ENCODE measurements around the gene TBK1. TPM values are rescaled to one million over a fixed set of nuclear protein-coding genes. Genes with fewer than 3 reads are reported as not detected.

TBK1 gene
- total and polyA plus RNA-seq, 2 of the 13 experiments (the other 11 are each of a cell fraction or from before 2014, with no cell fraction given): 10.3 to 25.2 TPM

DNA sequence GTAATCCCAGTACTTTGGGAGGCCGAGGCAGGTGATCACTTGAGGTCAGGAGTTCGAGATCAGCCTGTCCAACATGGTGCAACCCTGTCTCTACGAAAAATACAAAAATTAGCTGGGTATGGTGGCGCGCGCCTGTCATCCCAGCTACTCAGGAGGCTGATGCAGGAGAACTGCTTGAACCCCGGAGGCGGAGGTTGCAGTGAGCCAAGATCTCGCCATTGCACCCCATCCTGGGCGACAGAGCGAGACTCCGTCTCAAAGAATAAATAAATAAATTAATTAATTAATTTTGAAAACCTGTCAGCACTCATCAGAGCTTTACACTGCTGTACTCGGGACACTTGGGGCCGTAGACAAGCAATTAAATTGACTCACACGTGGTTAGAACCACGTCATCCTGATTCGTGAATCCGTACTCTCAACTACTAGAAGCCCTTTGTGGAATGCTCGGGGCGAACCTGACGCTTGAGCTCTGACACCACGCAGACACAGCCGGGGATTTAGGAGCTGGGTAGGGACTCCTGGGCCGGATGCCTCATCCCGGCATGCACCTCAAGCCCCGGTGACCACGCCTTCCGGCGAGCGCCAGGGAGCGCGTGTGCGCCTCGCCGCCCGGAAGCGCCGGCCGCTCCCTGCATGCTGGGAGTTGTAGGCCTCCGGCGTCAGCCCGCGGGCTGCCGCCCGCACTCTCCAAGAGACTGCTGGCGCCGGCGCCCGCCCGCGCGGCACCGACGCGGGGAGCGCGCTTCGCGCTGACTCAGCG is 48.0 kb upstream of the TBK1 start, which contains the start of gene XPOT (continued):
- TF ChIP-seq NR2F1 (CRISPR knock-in tag; IDR thresholded peaks at IDR 0.05) (no peak), ZBTB8A (CRISPR knock-in tag; IDR thresholded peaks at IDR 0.05; ENCODE audit: borderline replicate concordance, low read depth) (no peak), TMF1 (CRISPR knock-in tag; IDR thresholded peaks at IDR 0.05; ENCODE audit: low read depth) (no peak), ZBTB42 (CRISPR knock-in tag; IDR thresholded peaks at IDR 0.05) (no peak), ZNF724P (CRISPR knock-in tag; IDR thresholded peaks at IDR 0.05; ENCODE audit: borderline replicate concordance) (no peak), FOXP1 (IDR thresholded peaks at IDR 0.05) (no peak), FOXP1 (CRISPR knock-in tag; IDR thresholded peaks at IDR 0.05) (no peak), ZNF44 (CRISPR knock-in tag; IDR thresholded peaks at IDR 0.05) (no peak), SP5 (CRISPR knock-in tag; IDR thresholded peaks at IDR 0.05; ENCODE audit: borderline replicate concordance, low read depth) (no peak), DMAP1 (CRISPR knock-in tag; IDR thresholded peaks at IDR 0.05) (no peak), BRCA1 (CRISPR knock-in tag; IDR thresholded peaks at IDR 0.05) (no peak), ZNF788 (CRISPR knock-in tag; IDR thresholded peaks at IDR 0.05; ENCODE audit: borderline replicate concordance) (no peak; the same call in 1 of the 2 replicates), RBM22 (optimal IDR thresholded peaks at IDR 0.05; ENCODE audit: low read length) (no peak), HES4 (CRISPR knock-in tag; IDR thresholded peaks at IDR 0.05; ENCODE audit: borderline replicate concordance) (no peak), NAIF1 (CRISPR knock-in tag; IDR thresholded peaks at IDR 0.05; ENCODE audit: borderline replicate concordance) (no peak), POGZ (CRISPR knock-in tag; IDR thresholded peaks at IDR 0.05) (peak; percentile 67; the same call in 1 of the 2 replicates), ASH2L (IDR thresholded peaks at IDR 0.05; ENCODE audit: insufficient read length, low read depth, low read length) (no peak)
- TF ChIP-seq, protein P1, sequence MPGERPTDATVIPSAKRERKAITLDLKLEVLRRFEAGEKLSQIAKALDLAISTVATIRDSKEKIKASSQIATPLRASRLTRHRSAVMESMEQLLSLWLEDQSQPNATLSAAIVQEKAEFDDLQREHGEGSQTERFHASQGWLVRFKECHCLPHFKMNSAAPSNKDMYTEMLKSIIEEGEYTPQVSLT (CRISPR knock-in tag; IDR thresholded peaks at IDR 0.05; ENCODE audit: borderline replicate concordance, low read depth): no peak
- TF ChIP-seq, protein P2, sequence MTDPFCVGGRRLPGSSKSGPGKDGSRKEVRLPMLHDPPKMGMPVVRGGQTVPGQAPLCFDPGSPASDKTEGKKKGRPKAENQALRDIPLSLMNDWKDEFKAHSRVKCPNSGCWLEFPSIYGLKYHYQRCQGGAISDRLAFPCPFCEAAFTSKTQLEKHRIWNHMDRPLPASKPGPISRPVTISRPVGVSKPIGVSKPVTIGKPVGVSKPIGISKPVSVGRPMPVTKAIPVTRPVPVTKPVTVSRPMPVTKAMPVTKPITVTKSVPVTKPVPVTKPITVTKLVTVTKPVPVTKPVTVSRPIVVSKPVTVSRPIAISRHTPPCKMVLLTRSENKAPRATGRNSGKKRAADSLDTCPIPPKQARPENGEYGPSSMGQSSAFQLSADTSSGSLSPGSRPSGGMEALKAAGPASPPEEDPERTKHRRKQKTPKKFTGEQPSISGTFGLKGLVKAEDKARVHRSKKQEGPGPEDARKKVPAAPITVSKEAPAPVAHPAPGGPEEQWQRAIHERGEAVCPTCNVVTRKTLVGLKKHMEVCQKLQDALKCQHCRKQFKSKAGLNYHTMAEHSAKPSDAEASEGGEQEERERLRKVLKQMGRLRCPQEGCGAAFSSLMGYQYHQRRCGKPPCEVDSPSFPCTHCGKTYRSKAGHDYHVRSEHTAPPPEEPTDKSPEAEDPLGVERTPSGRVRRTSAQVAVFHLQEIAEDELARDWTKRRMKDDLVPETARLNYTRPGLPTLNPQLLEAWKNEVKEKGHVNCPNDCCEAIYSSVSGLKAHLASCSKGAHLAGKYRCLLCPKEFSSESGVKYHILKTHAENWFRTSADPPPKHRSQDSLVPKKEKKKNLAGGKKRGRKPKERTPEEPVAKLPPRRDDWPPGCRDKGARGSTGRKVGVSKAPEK (CRISPR knock-in tag; IDR thresholded peaks at IDR 0.05; ENCODE audit: borderline replicate concordance): no peak
- TF ChIP-seq, protein P3, sequence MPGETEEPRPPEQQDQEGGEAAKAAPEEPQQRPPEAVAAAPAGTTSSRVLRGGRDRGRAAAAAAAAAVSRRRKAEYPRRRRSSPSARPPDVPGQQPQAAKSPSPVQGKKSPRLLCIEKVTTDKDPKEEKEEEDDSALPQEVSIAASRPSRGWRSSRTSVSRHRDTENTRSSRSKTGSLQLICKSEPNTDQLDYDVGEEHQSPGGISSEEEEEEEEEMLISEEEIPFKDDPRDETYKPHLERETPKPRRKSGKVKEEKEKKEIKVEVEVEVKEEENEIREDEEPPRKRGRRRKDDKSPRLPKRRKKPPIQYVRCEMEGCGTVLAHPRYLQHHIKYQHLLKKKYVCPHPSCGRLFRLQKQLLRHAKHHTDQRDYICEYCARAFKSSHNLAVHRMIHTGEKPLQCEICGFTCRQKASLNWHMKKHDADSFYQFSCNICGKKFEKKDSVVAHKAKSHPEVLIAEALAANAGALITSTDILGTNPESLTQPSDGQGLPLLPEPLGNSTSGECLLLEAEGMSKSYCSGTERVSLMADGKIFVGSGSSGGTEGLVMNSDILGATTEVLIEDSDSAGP (CRISPR knock-in tag; IDR thresholded peaks at IDR 0.05; ENCODE audit: borderline replicate concordance): no peak
- TF ChIP-seq, protein P4, sequence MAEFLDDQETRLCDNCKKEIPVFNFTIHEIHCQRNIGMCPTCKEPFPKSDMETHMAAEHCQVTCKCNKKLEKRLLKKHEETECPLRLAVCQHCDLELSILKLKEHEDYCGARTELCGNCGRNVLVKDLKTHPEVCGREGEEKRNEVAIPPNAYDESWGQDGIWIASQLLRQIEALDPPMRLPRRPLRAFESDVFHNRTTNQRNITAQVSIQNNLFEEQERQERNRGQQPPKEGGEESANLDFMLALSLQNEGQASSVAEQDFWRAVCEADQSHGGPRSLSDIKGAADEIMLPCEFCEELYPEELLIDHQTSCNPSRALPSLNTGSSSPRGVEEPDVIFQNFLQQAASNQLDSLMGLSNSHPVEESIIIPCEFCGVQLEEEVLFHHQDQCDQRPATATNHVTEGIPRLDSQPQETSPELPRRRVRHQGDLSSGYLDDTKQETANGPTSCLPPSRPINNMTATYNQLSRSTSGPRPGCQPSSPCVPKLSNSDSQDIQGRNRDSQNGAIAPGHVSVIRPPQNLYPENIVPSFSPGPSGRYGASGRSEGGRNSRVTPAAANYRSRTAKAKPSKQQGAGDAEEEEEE (CRISPR knock-in tag; IDR thresholded peaks at IDR 0.05; ENCODE audit: borderline replicate concordance): no peak
- TF ChIP-seq, protein P5, sequence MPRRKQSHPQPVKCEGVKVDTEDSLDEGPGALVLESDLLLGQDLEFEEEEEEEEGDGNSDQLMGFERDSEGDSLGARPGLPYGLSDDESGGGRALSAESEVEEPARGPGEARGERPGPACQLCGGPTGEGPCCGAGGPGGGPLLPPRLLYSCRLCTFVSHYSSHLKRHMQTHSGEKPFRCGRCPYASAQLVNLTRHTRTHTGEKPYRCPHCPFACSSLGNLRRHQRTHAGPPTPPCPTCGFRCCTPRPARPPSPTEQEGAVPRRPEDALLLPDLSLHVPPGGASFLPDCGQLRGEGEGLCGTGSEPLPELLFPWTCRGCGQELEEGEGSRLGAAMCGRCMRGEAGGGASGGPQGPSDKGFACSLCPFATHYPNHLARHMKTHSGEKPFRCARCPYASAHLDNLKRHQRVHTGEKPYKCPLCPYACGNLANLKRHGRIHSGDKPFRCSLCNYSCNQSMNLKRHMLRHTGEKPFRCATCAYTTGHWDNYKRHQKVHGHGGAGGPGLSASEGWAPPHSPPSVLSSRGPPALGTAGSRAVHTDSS (CRISPR knock-in tag; conservative IDR thresholded peaks at IDR 0.05): no peak
